IMR-90 (cell line): ENCODE results near the gene BMP7. TPM values are rescaled to one million over a fixed set of nuclear protein-coding genes. Genes with fewer than 3 reads are reported as not detected.

ENCODE experiments used
- ATAC-seq: fragments of 200-7000 bp; cut with Tn5 transposase; 2 replicates; pipeline ENCODE4 v1.9.1; 2020; ENCODE audit warnings: low read depth, mild to moderate bottlenecking, moderate library complexity
- BruUV-seq: library from RNA; stranded (reverse); fragments of 400-500 nt; replicated peaks from 2 replicates; lab custom pipeline; 2021; lab: Mats Ljungman, UMichigan
- CTCF ChIA-PET: fragments of 300-600 bp; formaldehyde crosslinking; extraction: SDS; loops from one replicate; lab custom pipeline; 2021; ENCODE audit warnings: antibody characterized with exemption; lab: Yijun Ruan, JAX
- POLR2A ChIA-PET: fragments of 300-600 bp; sonication (Branson Sonifier 250); formaldehyde crosslinking; loops from one replicate; lab custom pipeline; 2022; ENCODE audit warnings: antibody characterized with exemption; ENCODE audit not compliant: unreplicated experiment; lab: Charles Lee
- DNase-seq: peaks from one replicate; pipeline ENCODE4 v3.0.0; 2013
- H2AFZ ChIP-seq: replicated peaks from 2 replicates; pipeline ENCODE3; 2013; ENCODE audit warnings: low read length, mild to moderate bottlenecking; ENCODE audit not compliant: poor library complexity
- H2AK5ac ChIP-seq: 2 replicates; pipeline ENCODE4 v1.6.1; 2013; ENCODE audit warnings: low read depth, low read length, inconsistent platforms
- H2AK9ac ChIP-seq: replicated peaks from 2 replicates; pipeline ENCODE3; 2013; ENCODE audit warnings: mild to moderate bottlenecking, low read depth, low read length, moderate library complexity; ENCODE audit not compliant: poor library complexity
- H2BK120ac ChIP-seq: 2 replicates; pipeline ENCODE4 v1.6.1; 2013; ENCODE audit warnings: low read depth, low read length, inconsistent platforms
- H2BK15ac ChIP-seq: 3 replicates; pipeline ENCODE4 v1.6.1; 2013; ENCODE audit warnings: low read depth, low read length, inconsistent platforms
- H2BK20ac ChIP-seq: 2 replicates; pipeline ENCODE4 v1.6.1; 2013; ENCODE audit warnings: low read depth, mild to moderate bottlenecking, inconsistent platforms, low read length, moderate library complexity
- H2BK5ac ChIP-seq: 2 replicates; pipeline ENCODE4 v1.6.1; 2013; ENCODE audit warnings: mild to moderate bottlenecking, low read depth, low read length, inconsistent platforms; ENCODE audit not compliant: poor library complexity, severe bottlenecking
- H3K14ac ChIP-seq: replicated peaks from 2 replicates; pipeline ENCODE4 v1.6.1; 2013; ENCODE audit warnings: low read depth, low read length, inconsistent platforms
- H3K18ac ChIP-seq: 2 replicates; pipeline ENCODE4 v1.6.1; 2013; ENCODE audit warnings: low read depth, low read length, control low read depth
- H3K23ac ChIP-seq: 2 replicates; pipeline ENCODE4 v1.6.1; 2013; ENCODE audit warnings: low read depth, low read length, inconsistent platforms
- H3K27ac ChIP-seq: 2 replicates; pipeline ENCODE4 v1.5.1; 2013; ENCODE audit warnings: mild to moderate bottlenecking, control low read depth, low read length; ENCODE audit not compliant: insufficient read depth
- H3K27me3 ChIP-seq: 2 replicates; pipeline ENCODE4 v1.6.1; 2013; ENCODE audit warnings: low read length; ENCODE audit not compliant: control insufficient read depth, insufficient read depth
- H3K36me3 ChIP-seq: 2 replicates; pipeline ENCODE4 v1.6.1; 2013; ENCODE audit warnings: low read length, mixed read lengths; ENCODE audit not compliant: control insufficient read depth, insufficient read depth
- H3K4ac ChIP-seq: 2 replicates; pipeline ENCODE4 v1.6.1; 2013; ENCODE audit warnings: low read depth, low read length, inconsistent platforms
- H3K4me1 ChIP-seq: 2 replicates; pipeline ENCODE4 v1.6.1; 2013; ENCODE audit warnings: low read length, mixed read lengths; ENCODE audit not compliant: control insufficient read depth, insufficient read depth
- H3K4me2 ChIP-seq: 2 replicates; pipeline ENCODE4 v1.6.1; 2013; ENCODE audit warnings: low read depth, mild to moderate bottlenecking, control low read depth, low read length, moderate library complexity
- H3K4me3 ChIP-seq: 2 replicates; pipeline ENCODE4 v1.5.1; 2013; ENCODE audit warnings: low read depth, mild to moderate bottlenecking, control low read depth, low read length, moderate library complexity; ENCODE audit not compliant: insufficient read depth
- H3K56ac ChIP-seq: 2 replicates; pipeline ENCODE4 v1.6.1; 2013; ENCODE audit warnings: low read length, inconsistent platforms; ENCODE audit not compliant: insufficient read depth; ENCODE audit errors: extremely low read depth
- H3K79me1 ChIP-seq, 2 experiments: 2 replicates each; pipeline ENCODE4 v1.6.1; 2013; ENCODE audit warnings: low read length in 2 of 2, inconsistent platforms in 1 of 2, low read depth in 1 of 2
- H3K9ac ChIP-seq: 2 replicates; pipeline ENCODE4 v1.6.1; 2013; ENCODE audit warnings: low read depth, low read length, control low read depth
- H3K9me1 ChIP-seq: 2 replicates; pipeline ENCODE4 v1.6.1; 2013; ENCODE audit warnings: low read length, inconsistent platforms; ENCODE audit not compliant: insufficient read depth
- H3K9me3 ChIP-seq: 2 replicates; pipeline ENCODE4 v1.6.1; 2013; ENCODE audit warnings: low read length; ENCODE audit not compliant: control insufficient read depth, insufficient read depth
- H4K20me1 ChIP-seq: 2 replicates; pipeline ENCODE4 v1.6.1; 2013; ENCODE audit warnings: low read length, inconsistent platforms; ENCODE audit not compliant: insufficient read depth
- H4K5ac ChIP-seq: 2 replicates; pipeline ENCODE4 v1.6.1; 2013; ENCODE audit warnings: mild to moderate bottlenecking, low read depth, low read length, control low read depth
- H4K8ac ChIP-seq, 2 experiments: 2 replicates each; pipeline ENCODE4 v1.6.1; 2013; ENCODE audit warnings: low read depth in 2 of 2, low read length in 2 of 2, control low read depth in 1 of 2, inconsistent platforms in 1 of 2
- H4K91ac ChIP-seq: 2 replicates; pipeline ENCODE4 v1.6.1; 2013; ENCODE audit warnings: low read depth, low read length, inconsistent platforms; ENCODE audit not compliant: insufficient read depth
- BHLHE40 ChIP-seq: fragments of 150-350 bp; IDR thresholded peaks from 2 replicates; pipeline ENCODE4 v1.6.1; 2016; ENCODE audit warnings: mild to moderate bottlenecking, low read depth, low read length
- CEBPB ChIP-seq: IDR thresholded peaks from 2 replicates; pipeline ENCODE4 v1.6.1; 2012; ENCODE audit warnings: low read depth, low read length, improper control_type of control experiment
- FOS ChIP-seq: fragments of 150-350 bp; IDR thresholded peaks from 2 replicates; pipeline ENCODE4 v1.6.1; 2016; ENCODE audit warnings: low read depth, low read length
- MAFK ChIP-seq: IDR thresholded peaks from 2 replicates; pipeline ENCODE4 v1.6.1; 2012; ENCODE audit warnings: low read depth, low read length, improper control_type of control experiment
- MXI1 ChIP-seq: IDR thresholded peaks from 2 replicates; pipeline ENCODE4 v1.6.1; 2012; ENCODE audit warnings: low read depth, mild to moderate bottlenecking, low read length, moderate library complexity, borderline replicate concordance
- NFE2L2 ChIP-seq: fragments of 150-350 bp; IDR thresholded peaks from 2 replicates; pipeline ENCODE4 v1.6.1; 2016; ENCODE audit warnings: low read depth, mild to moderate bottlenecking, low read length
- POLR2A ChIP-seq: IDR thresholded peaks from 2 replicates; pipeline ENCODE4 v1.6.1; 2012; ENCODE audit warnings: mild to moderate bottlenecking, low read depth, low read length
- RAD21 ChIP-seq: IDR thresholded peaks from 2 replicates; pipeline ENCODE4 v1.6.1; 2012; ENCODE audit warnings: low read length, improper control_type of control experiment
- RCOR1 ChIP-seq: IDR thresholded peaks from 2 replicates; pipeline ENCODE4 v1.6.1; 2012; ENCODE audit warnings: mild to moderate bottlenecking, low read length, improper control_type of control experiment; ENCODE audit not compliant: insufficient replicate concordance
- SMC3 ChIP-seq: fragments of 150-350 bp; IDR thresholded peaks from 2 replicates; pipeline ENCODE4 v1.6.1; 2016; ENCODE audit warnings: low read depth, mild to moderate bottlenecking, antibody characterized with exemption, low read length, moderate library complexity
- WGBS, 2 experiments: methylation state at CpG; one replicate each; pipeline versions ENCODE4 v1.1.5 to v1.1.7; 2013; ENCODE audit warnings: missing lambda C conversion rate in 2 of 2; ENCODE audit not compliant: insufficient read length in 1 of 2; ENCODE audit errors: extremely low coverage in 2 of 2; 5-methylcytosine and 5-hydroxymethylcytosine counted together
- dilution Hi-C: fragments of 300-500 bp; cut with HindIII; formaldehyde crosslinking; loops from one replicate; pipeline ENCODE4 v1.14.3; 2018; ENCODE audit warnings: low sequenced_read_pairs; ENCODE audit not compliant: unreplicated experiment
- in situ Hi-C: fragments of 300-500 bp; cut with MboI; formaldehyde crosslinking; loops from 3 replicates; pipeline ENCODE4 v1.14.3; 2019; ENCODE audit warnings: low sequenced_read_pairs, inconsistent platforms, mixed read lengths
- intact Hi-C: fragments of 100-400 bp; cut with micrococcal nuclease; formaldehyde crosslinking; loops from 2 replicates; pipeline ENCODE4 v1.10.0; 2022
- polyA plus RNA-seq, 3 experiments: library from polyadenylated mRNA; depleted of rRNA; stranded (reverse); fragments of >200 nt; gene quantifications; 2 replicates each; pipeline ENCODE4 v1.2.3, GENCODE V29; 2012; ENCODE audit warnings: low replicate concordance in 1 of 3
- total RNA-seq: library from RNA; depleted of rRNA; stranded (reverse); fragments of >200 nt; gene quantifications from 2 replicates; pipeline ENCODE4 v1.2.3, GENCODE V29; 2012

BMP7 gene
- total and polyA plus RNA-seq, 2 of the 4 experiments (the other 2 are of a cell fraction), result not detected

GRCh38 chr20:57225830-57226229 is 40.6 kb downstream of the BMP7 start:
- Histone ChIP-seq H2AK9ac (no peak overlapping the region), H3K4me1 (no peaks in the 10 kb centered on the region), H3K23ac (no peak overlapping the region), H2AFZ (no peak overlapping the region), H3K18ac (no peak overlapping the region), H3K27ac (no peak overlapping the region), H2BK5ac (no peak overlapping the region), H3K56ac (no peak overlapping the region), H3K4me2 (no peak overlapping the region), H2AK5ac (no peak overlapping the region), H2BK15ac (no peak overlapping the region), H4K8ac (no peak overlapping the region), H2BK20ac (no peak overlapping the region), H3K4ac (no peak overlapping the region), H3K4me3 (no peak overlapping the region), H3K9me1 (no peaks in the 10 kb centered on the region), H3K9me3 (peaks cover 4% of the 10 kb centered on the region; the same call in 1 of the 2 replicates), H3K79me1 (no peaks in the 10 kb centered on the region), H4K91ac (no peak overlapping the region), H3K27me3 (no peaks in the 10 kb centered on the region), H4K5ac (no peak overlapping the region), H3K9ac (no peak overlapping the region), H4K20me1 (no peaks in the 10 kb centered on the region), H3K36me3 (no peaks in the 10 kb centered on the region), H2BK120ac (no peak overlapping the region), H3K14ac (no peak overlapping the region)
- no peak for DNase-seq
- dilution Hi-C loops, result no loop called here
- ChIA-PET POLR2A (no interaction called here), CTCF (no interaction called here)
- intact Hi-C loops, result no loop called here
- in situ Hi-C loops, result no loop called here
- ATAC-seq, result no peak
- TF ChIP-seq SMC3 (no peak), BHLHE40 (no peak), NFE2L2 (no peak), MXI1 (no peak), RAD21 (no peak), POLR2A (no peak), CEBPB (no peak), FOS (no peak), RCOR1 (no peak), MAFK (no peak)
- no TSS peak for BruUV-seq
- WGBS, 2 experiments, result no CpG with 5 or more reads among the region's 7 CpGs
